Hematopoietic multipotent progenitor cell treated with erythropoietin and hydrocortisone succinate and interleukin-3 and kit ligand, for 6 days (in vitro differentiated cells): Measurements from ENCODE around the gene TAF1.
A peak's percentile ranks its signal among the peaks of the same experiment; 100 is the strongest.
"Not testable (repeated sequence)": the region's sequence is repeated elsewhere in the genome, so short reads cannot be mapped to it uniquely, and the experiment has no call there.

Source experiments
- DNase-seq: peaks from one replicate; pipeline ENCODE4 v3.0.0-alpha.2; 2015

Gene TAF1

GRCh38 chrX:71365875-71366673 lies at the start of gene TAF1:
Gene TAF1, plus strand, starts transcription at chrX:71366357. Its CDS starts 18 bp downstream, at chrX:71366375.
- peak; percentile 97 for DNase-seq

GRCh38 chrX:71316959-71317358 lies 49.2 kb upstream of the TAF1 start:
- DNase-seq: not testable (repeated sequence)

- DNase-seq: peak; percentile 5
These were observed 46.0 kb upstream of the TAF1 start for GRCh38 chrX:71320126-71320525.

- no peak for DNase-seq
These were observed 44.4 kb upstream of the TAF1 start for GRCh38 chrX:71321731-71322130.

GRCh38 chrX:71324452-71324851 lies 41.7 kb upstream of the TAF1 start:
- DNase-seq: not testable (repeated sequence)

GRCh38 chrX:71326394-71326793 lies 39.8 kb upstream of the TAF1 start:
- no peak for DNase-seq

- not testable (repeated sequence) for DNase-seq
These were observed 16.9 kb upstream of the TAF1 start for GRCh38 chrX:71349151-71349665.

GRCh38 chrX:71349867-71350266 lies 16.3 kb upstream of the TAF1 start:
- DNase-seq: not testable (repeated sequence)

GRCh38 chrX:71352439-71352838 lies 13.7 kb upstream of the TAF1 start:
- DNase-seq: not testable (repeated sequence)

GRCh38 chrX:71364221-71364620 lies 1.9 kb upstream of the TAF1 start:
- DNase-seq: no peak

- no peak for DNase-seq
These were observed 742 bp upstream of the TAF1 start for GRCh38 chrX:71365356-71365874.

- peak; percentile 34 for DNase-seq
These were observed 608 bp downstream of the TAF1 start for GRCh38 chrX:71366674-71367256.

- DNase-seq: no peak
These were observed 1.2 kb downstream of the TAF1 start for GRCh38 chrX:71367396-71367795.

GRCh38 chrX:71372388-71372787 lies 6.2 kb downstream of the TAF1 start:
- no peak for DNase-seq

- no peak for DNase-seq
These were observed 12.6 kb downstream of the TAF1 start for GRCh38 chrX:71378732-71379131.

GRCh38 chrX:71391725-71392124 lies 25.6 kb downstream of the TAF1 start:
- DNase-seq: not testable (repeated sequence)

- peak; percentile 69 for DNase-seq
These were observed 27.8 kb downstream of the TAF1 start for GRCh38 chrX:71393919-71394318.

- DNase-seq: peak; percentile 72
These were observed 30.4 kb downstream of the TAF1 start for GRCh38 chrX:71396576-71396975.

- no peak for DNase-seq
These were observed 34.6 kb downstream of the TAF1 start for GRCh38 chrX:71400710-71401109.

- not testable (repeated sequence) for DNase-seq
These were observed 50.1 kb downstream of the TAF1 start for GRCh38 chrX:71416260-71416659.

- DNase-seq: no peak
These were observed 54.5 kb downstream of the TAF1 start for GRCh38 chrX:71420686-71421085.

GRCh38 chrX:71432733-71433132 lies 66.6 kb downstream of the TAF1 start:
- DNase-seq: no peak

GRCh38 chrX:71438750-71439149 lies 72.6 kb downstream of the TAF1 start:
- DNase-seq: no peak

- DNase-seq: no peak
These were observed 73.3 kb downstream of the TAF1 start for GRCh38 chrX:71439420-71439819.
